Upper lobe of right lung (tissue), 1 donor: ENCODE measurements around the gene NPAS3. TPM values are rescaled to one million over a fixed set of nuclear protein-coding genes. Genes with fewer than 3 reads are reported as not detected.

Experiments
- ATAC-seq: fragments of 200-7000 bp; cut with Tn5 transposase; one replicate; pipeline ENCODE4 v1.9.1; 2020; ENCODE audit warnings: mild to moderate bottlenecking, moderate library complexity
- DNase-seq: peaks from one replicate; pipeline ENCODE4 v3.0.0-alpha.2; 2020
- H3K27ac ChIP-seq: fragments of 200-600 bp; one replicate; pipeline ENCODE4 v1.8.0; 2022
- H3K27me3 ChIP-seq: fragments of 200-600 bp; one replicate; pipeline ENCODE4 v1.8.0; 2022; ENCODE audit warnings: mild to moderate bottlenecking
- H3K36me3 ChIP-seq: fragments of 200-600 bp; one replicate; pipeline ENCODE4 v1.8.0; 2022
- H3K4me1 ChIP-seq: fragments of 200-600 bp; one replicate; pipeline ENCODE4 v1.8.0; 2022
- H3K4me3 ChIP-seq: fragments of 200-600 bp; one replicate; pipeline ENCODE4 v1.8.0; 2022; ENCODE audit warnings: mild to moderate bottlenecking
- H3K9me3 ChIP-seq: fragments of 200-600 bp; one replicate; pipeline ENCODE4 v1.8.0; 2022
- CTCF ChIP-seq: fragments of 200-600 bp; IDR thresholded peaks from one replicate; pipeline ENCODE4 v1.8.0; 2022; ENCODE audit warnings: antibody characterized with exemption
- intact Hi-C: fragments of 100-400 bp; cut with DNase I; formaldehyde crosslinking; loops from one replicate; pipeline ENCODE4 v1.11.0; 2022
- total RNA-seq: library from RNA; stranded (reverse); fragmentation: NEBNext Ultra II Directional; extraction: Animal tissue kit (Norgen Biotek cat#: 25700); gene quantifications from one replicate; pipeline ENCODE4 v1.2.1, GENCODE V29; 2021
- donor health status: DM: no; HTN: yes; CAD: no; lungs with severe emphysema.

The NPAS3 gene
- total RNA-seq, 1 donor from 2014 or later: 1.2 TPM

GRCh38 chr14:33206981-33207380, 268.3 kb downstream of the NPAS3 start:
- H3K9me3 ChIP-seq: no peaks in the 10 kb centered on the region
- H3K4me3 ChIP-seq: no peak overlapping the region
- H3K4me1 ChIP-seq: no peaks in the 10 kb centered on the region
- intact Hi-C loops: no loop called here
- no peak for ATAC-seq
- no peaks in the 10 kb centered on the region for H3K27me3 ChIP-seq
- no peaks in the 10 kb centered on the region for H3K36me3 ChIP-seq
- H3K27ac ChIP-seq: no peak overlapping the region
- no peak for TF ChIP-seq CTCF
- DNase-seq: no peak

DNA sequence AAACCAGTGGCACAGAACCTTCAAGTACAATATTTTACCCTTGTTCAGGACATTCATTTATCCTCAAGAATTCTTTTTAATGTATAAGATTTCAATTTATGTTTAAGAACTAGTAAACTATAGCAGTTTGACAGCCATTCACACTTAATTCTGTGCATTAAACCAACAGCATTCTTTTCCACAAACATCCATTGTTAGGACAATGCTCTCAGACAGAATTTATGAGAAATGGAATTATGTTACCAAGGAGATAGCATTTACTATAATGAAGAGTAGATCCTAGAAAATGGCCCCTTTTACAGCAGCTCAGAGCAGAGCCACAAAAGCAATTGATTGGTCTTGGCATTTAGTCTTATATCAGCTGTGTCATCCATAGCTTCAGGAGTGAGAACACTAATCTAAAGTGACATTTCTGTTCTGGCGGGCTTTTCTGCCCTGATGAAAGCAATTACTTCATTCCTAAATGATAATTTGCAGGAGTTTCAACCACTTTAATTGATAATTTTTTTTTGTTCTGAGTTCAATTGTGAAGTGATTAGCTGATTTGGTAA, 268.9 kb downstream of the NPAS3 start:
- ATAC-seq (no peak), DNase-seq (no peak)
- Histone ChIP-seq H3K27me3 (no peaks in the 10 kb centered on the region), H3K4me3 (no peak overlapping the region), H3K36me3 (no peaks in the 10 kb centered on the region), H3K27ac (no peak overlapping the region), H3K4me1 (no peaks in the 10 kb centered on the region), H3K9me3 (no peaks in the 10 kb centered on the region)
- intact Hi-C loops: no loop called here
- no peak for TF ChIP-seq CTCF

DNA sequence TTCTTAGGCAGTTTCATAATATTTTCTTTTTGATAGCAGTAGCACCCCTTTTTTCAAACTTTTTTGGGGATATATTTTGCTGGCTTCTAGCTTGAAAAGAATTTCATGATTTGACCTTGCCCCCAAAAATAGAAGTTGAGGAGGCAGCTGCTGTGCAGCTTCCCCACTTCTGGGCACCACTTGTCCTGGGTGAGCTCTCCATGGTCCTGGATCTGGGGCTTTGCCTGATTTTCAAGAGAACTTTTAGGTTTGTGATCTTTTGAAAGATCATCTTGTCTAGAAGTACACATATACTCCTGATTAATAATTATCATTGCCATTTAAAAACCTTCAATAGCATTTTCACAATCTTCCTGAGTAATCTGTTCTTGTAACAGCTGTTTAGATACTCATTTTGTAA, 271.6 kb downstream of the NPAS3 start:
- H3K4me3 ChIP-seq: no peak overlapping the region
- H3K9me3 ChIP-seq: no peaks in the 10 kb centered on the region
- no peaks in the 10 kb centered on the region for H3K4me1 ChIP-seq
- intact Hi-C loops: no loop called here
- no peak overlapping the region for H3K27ac ChIP-seq
- no peak for TF ChIP-seq CTCF
- H3K27me3 ChIP-seq: no peaks in the 10 kb centered on the region
- ATAC-seq (no peak), DNase-seq (no peak)
- H3K36me3 ChIP-seq: no peaks in the 10 kb centered on the region

- H3K4me3 ChIP-seq: no peak overlapping the region
- no peaks in the 10 kb centered on the region for H3K9me3 ChIP-seq
- no peak overlapping the region for H3K27ac ChIP-seq
- no peaks in the 10 kb centered on the region for H3K4me1 ChIP-seq
- intact Hi-C loops: no loop called here
- H3K27me3 ChIP-seq: no peaks in the 10 kb centered on the region
- ATAC-seq (no peak), DNase-seq (no peak)
- no peak for TF ChIP-seq CTCF
- no peaks in the 10 kb centered on the region for H3K36me3 ChIP-seq
Measured at GRCh38 chr14:33218026-33218425, 279.3 kb downstream of the NPAS3 start.

GRCh38 chr14:33219957-33220356, 281.3 kb downstream of the NPAS3 start:
- no peak for ATAC-seq
- no peaks in the 10 kb centered on the region for H3K27me3 ChIP-seq
- H3K27ac ChIP-seq: no peak overlapping the region
- H3K36me3 ChIP-seq: no peaks in the 10 kb centered on the region
- intact Hi-C loops: no loop called here
- no peak for TF ChIP-seq CTCF
- no peak for DNase-seq
- H3K4me3 ChIP-seq: no peak overlapping the region
- H3K9me3 ChIP-seq: no peaks in the 10 kb centered on the region
- H3K4me1 ChIP-seq: no peaks in the 10 kb centered on the region
